ENCODE measurements around the gene HESX1.

GRCh38 chr3:57164657-57165573 lies 34.9 kb downstream of the HESX1 start, which contains the start of gene IL17RD:
- peak in 1 of 2 donors; percentile 17 for TF ChIP-seq POLR2A (IDR thresholded peaks at IDR 0.05)
- TF ChIP-seq CTCF (IDR thresholded peaks at IDR 0.05): no peak

Measured in adrenal gland (tissue), 5 donors.